ENCODE data around the gene NOTCH3.

The NOTCH3 gene

DNA sequence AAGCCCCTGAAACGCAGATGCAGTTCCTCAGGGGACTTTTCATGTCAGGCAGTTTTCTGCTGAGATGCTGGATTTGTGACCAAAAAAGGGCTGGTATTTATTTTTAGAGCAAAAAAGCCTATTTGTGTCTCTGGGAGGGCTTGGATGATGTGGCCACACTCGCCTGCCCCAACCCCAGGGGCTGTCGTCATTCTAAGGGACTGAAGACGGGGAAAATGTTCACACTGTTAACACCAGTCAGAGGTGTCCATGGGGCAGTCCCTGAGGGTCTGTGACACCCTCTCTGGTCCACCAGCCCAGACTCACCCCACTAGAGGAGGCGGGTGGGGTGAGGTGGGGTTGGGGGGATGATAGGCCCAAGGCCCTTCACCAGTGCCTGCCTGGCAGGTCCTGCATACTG, 47.3 kb upstream of the NOTCH3 start:
- no peak for DNase-seq (ENCODE audit: low read depth, low spot score)
- H3K4me3 ChIP-seq (ENCODE audit: low read depth, low read length) = no peak overlapping the region
- ChIA-PET CTCF (interaction anchor here (6.4 to 11.4 kb wide), 2 partner anchors 15 to 70 kb away, joined by 87 to 107 read pairs; no protein-coding TSS in a partner anchor), POLR2A (no interaction called here)
- TF ChIP-seq, protein P1, sequence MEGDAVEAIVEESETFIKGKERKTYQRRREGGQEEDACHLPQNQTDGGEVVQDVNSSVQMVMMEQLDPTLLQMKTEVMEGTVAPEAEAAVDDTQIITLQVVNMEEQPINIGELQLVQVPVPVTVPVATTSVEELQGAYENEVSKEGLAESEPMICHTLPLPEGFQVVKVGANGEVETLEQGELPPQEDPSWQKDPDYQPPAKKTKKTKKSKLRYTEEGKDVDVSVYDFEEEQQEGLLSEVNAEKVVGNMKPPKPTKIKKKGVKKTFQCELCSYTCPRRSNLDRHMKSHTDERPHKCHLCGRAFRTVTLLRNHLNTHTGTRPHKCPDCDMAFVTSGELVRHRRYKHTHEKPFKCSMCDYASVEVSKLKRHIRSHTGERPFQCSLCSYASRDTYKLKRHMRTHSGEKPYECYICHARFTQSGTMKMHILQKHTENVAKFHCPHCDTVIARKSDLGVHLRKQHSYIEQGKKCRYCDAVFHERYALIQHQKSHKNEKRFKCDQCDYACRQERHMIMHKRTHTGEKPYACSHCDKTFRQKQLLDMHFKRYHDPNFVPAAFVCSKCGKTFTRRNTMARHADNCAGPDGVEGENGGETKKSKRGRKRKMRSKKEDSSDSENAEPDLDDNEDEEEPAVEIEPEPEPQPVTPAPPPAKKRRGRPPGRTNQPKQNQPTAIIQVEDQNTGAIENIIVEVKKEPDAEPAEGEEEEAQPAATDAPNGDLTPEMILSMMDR (IDR thresholded peaks at IDR 0.05; ENCODE audit: insufficient read depth, low read length, missing control alignments) = no peak

GRCh38 chr19:15247107-15248014, 46.6 kb upstream of the NOTCH3 start:
- CTCF ChIA-PET = interaction anchor here (0.8 to 11.4 kb wide), 2 partner anchors 16 to 70 kb away, joined by 3 to 107 read pairs; no protein-coding TSS in a partner anchor
- no peak overlapping the region for H3K4me3 ChIP-seq (ENCODE audit: low read depth, low read length)
- no peak for DNase-seq (ENCODE audit: low read depth, low spot score)
- POLR2A ChIA-PET = no interaction called here
- TF ChIP-seq, protein P1 (IDR thresholded peaks at IDR 0.05; ENCODE audit: insufficient read depth, low read length, missing control alignments) = no peak

DNA sequence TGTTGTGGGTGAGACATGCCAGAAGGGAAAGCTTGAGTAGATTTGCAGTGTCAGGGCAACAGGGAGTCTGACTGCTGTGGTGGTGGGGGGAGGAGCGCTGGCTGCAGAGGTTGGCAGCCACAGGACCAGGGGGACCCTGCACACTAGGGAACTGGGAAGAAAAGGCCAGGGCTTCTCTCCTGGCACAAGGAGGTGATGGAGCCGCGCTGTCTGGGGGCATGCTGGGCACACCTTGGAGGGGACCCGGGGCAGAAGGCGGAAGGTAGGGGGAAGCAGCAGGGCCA, 45.3 kb upstream of the NOTCH3 start:
- ChIA-PET POLR2A (no interaction called here), CTCF (interaction anchor here (11.4 kb wide), 1 partner anchor 17 kb away, joined by 107 read pairs; no protein-coding TSS in a partner anchor)
- H3K4me3 ChIP-seq (ENCODE audit: low read depth, low read length) = no peak overlapping the region
- DNase-seq (ENCODE audit: low read depth, low spot score) = no peak
- TF ChIP-seq, protein P1 (IDR thresholded peaks at IDR 0.05; ENCODE audit: insufficient read depth, low read length, missing control alignments) = no peak

DNA sequence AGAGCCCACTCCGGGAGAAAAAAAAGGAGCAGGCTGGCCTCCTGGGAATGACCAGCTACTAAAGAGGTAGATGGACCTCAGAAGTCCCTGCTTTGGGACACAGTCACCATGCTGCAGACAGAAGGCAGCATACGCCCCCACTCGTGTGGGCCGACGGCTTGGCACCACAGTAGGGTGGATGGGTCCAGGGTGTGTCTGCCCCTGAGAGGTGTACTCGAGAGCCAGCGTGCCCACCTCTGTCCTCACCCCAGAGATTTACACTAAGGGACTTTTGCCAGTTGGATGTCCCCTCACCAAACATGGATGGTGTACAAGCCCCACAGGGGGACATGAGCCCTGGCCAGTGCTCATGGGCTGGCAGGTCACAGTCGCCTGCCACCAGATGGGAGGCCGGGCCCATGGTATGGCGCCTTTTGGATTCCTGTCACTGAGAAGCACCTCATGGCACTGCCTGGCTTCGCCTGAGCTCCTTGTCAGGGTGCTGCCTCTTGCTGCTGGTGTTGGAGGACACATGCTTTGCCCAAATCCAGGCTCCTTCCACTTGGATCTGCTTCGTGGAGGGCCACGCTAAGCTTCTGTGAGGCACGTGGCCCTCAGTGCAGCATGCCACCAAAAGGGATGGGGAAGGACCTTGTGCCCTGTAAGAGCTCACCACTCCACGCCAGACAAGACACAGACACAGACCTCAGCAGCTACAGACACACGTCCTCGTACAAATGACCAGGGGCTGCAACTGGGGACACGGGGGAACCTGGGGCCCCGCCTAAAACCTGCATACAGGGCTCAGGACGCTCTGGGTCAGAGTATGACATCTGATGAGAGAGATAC, 44.8 kb upstream of the NOTCH3 start:
- no peak for DNase-seq (ENCODE audit: low read depth, low spot score)
- ChIA-PET POLR2A (interaction anchor here (0.6 kb wide), 1 partner anchor 122 kb away, joined by 3 read pairs; no protein-coding TSS in a partner anchor), CTCF (interaction anchor here (1.1 to 11.4 kb wide), 2 partner anchors 9 to 18 kb away, joined by 3 to 107 read pairs; no protein-coding TSS in a partner anchor)
- TF ChIP-seq, protein P1 (IDR thresholded peaks at IDR 0.05; ENCODE audit: insufficient read depth, low read length, missing control alignments) = no peak
- no peak overlapping the region for H3K4me3 ChIP-seq (ENCODE audit: low read depth, low read length)

DNA sequence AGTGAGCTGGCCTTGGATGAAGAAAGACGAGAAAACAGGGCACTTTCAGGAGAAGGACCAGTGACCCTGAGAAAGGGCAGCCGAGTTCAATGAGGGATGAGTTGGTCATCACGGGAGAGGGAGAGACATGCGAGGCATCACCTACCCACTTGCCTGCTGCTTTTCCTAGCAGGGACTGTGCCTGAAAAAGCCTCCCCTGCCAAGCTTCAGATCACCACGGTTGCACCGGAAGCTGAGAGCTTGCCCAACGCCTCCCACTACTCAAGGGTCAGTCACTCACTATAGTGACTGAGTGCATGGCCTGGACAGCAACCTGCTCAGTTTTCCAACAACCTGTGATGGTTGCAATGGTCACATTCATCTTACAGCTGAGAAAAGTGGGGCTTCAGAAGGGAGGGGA, 44.0 kb upstream of the NOTCH3 start:
- ChIA-PET POLR2A (no interaction called here), CTCF (interaction anchor here (1.1 kb wide), 1 partner anchor 8 kb away, joined by 3 read pairs; no protein-coding TSS in a partner anchor)
- no peak overlapping the region for H3K4me3 ChIP-seq (ENCODE audit: low read depth, low read length)
- no peak for DNase-seq (ENCODE audit: low read depth, low spot score)
- TF ChIP-seq, protein P1 (IDR thresholded peaks at IDR 0.05; ENCODE audit: insufficient read depth, low read length, missing control alignments) = no peak
